GM20431 (cell line): ENCODE results near the gene RGCC.
"Not testable (repeated sequence)": the region's sequence is repeated elsewhere in the genome, so short reads cannot be mapped to it uniquely, and the experiment has no call there.

Experiments
- in situ Hi-C: fragments of 300-500 bp; cut with MseI, MboI; formaldehyde crosslinking; loops from one replicate; pipeline ENCODE4 v1.15.0; 2020; ENCODE audit warnings: low sequenced_read_pairs; ENCODE audit not compliant: unreplicated experiment

Gene RGCC

GRCh38 chr13:41471785-41472184 is 14.4 kb downstream of the RGCC start:
- in situ Hi-C loops = no loop called here

- in situ Hi-C loops = no loop called here
Observed at GRCh38 chr13:41487222-41487621, 29.9 kb downstream of the RGCC start.

GRCh38 chr13:41488124-41488523 is 30.8 kb downstream of the RGCC start:
- in situ Hi-C loops = no loop called here

GRCh38 chr13:41490371-41491015 is 33.1 kb downstream of the RGCC start:
- in situ Hi-C loops = no loop called here

- in situ Hi-C loops = no loop called here
Observed at GRCh38 chr13:41491436-41491835, 34.1 kb downstream of the RGCC start.

- in situ Hi-C loops = no loop called here
Observed at GRCh38 chr13:41492432-41493260, 35.3 kb downstream of the RGCC start.

- in situ Hi-C loops = no loop called here
Observed at GRCh38 chr13:41494202-41494601, 36.9 kb downstream of the RGCC start.

GRCh38 chr13:41495044-41495443 is 37.7 kb downstream of the RGCC start:
- in situ Hi-C loops = no loop called here

GRCh38 chr13:41496420-41497234 is 39.3 kb downstream of the RGCC start:
- in situ Hi-C loops = no loop called here

GRCh38 chr13:41497436-41497835 is 40.1 kb downstream of the RGCC start:
- in situ Hi-C loops = no loop called here

- in situ Hi-C loops = no loop called here
Observed at GRCh38 chr13:41499452-41499851, 42.1 kb downstream of the RGCC start.

GRCh38 chr13:41500511-41500910 is 43.2 kb downstream of the RGCC start:
- in situ Hi-C loops = no loop called here

GRCh38 chr13:41501281-41501680 is 43.9 kb downstream of the RGCC start:
- in situ Hi-C loops = no loop called here

- in situ Hi-C loops = no loop called here
Observed at GRCh38 chr13:41502031-41502430, 44.7 kb downstream of the RGCC start.

GRCh38 chr13:41502673-41503072 is 45.3 kb downstream of the RGCC start:
- in situ Hi-C loops = no loop called here

- in situ Hi-C loops = no loop called here
Observed at GRCh38 chr13:41503356-41503755, 46.0 kb downstream of the RGCC start.

- in situ Hi-C loops = not testable (repeated sequence)
Observed at GRCh38 chr13:41504657-41505056, 47.3 kb downstream of the RGCC start.

GRCh38 chr13:41505209-41505835 is 48.0 kb downstream of the RGCC start:
- in situ Hi-C loops = no loop called here

GRCh38 chr13:41506312-41506711 is 49.0 kb downstream of the RGCC start:
- in situ Hi-C loops = no loop called here

GRCh38 chr13:41509971-41510370 is 52.6 kb downstream of the RGCC start:
- in situ Hi-C loops = no loop called here
